HepG2 (cell line): Measurements from ENCODE around the gene VAMP5. TPM values are rescaled to one million over a fixed set of nuclear protein-coding genes. Genes with fewer than 3 reads are reported as not detected.

Experiments used
- AKNA ChIP-seq: sonication (generic); formaldehyde crosslinking; IDR thresholded peaks from 2 replicates; pipeline ENCODE4 v1.4.0; 2020; ENCODE audit warnings: missing genetic modification reagents, borderline replicate concordance
- GMEB2 ChIP-seq: IDR thresholded peaks from 2 replicates; pipeline ENCODE4 v1.6.1; 2016; ENCODE audit warnings: missing biosample characterization, missing genetic modification reagents, low read depth
- HNF4A ChIP-seq: sonication (generic); formaldehyde crosslinking; IDR thresholded peaks from 2 replicates; pipeline ENCODE4 v1.4.0; 2020; ENCODE audit warnings: missing genetic modification reagents
- HNF4G ChIP-seq, 2 experiments: sonication (generic) in 1 of 2; formaldehyde crosslinking in 1 of 2; IDR thresholded peaks; 2 replicates each; pipeline versions ENCODE4 v1.4.0 to v1.6.1; 2011 to 2020; ENCODE audit warnings: borderline replicate concordance in 2 of 2, low read depth in 2 of 2, mild to moderate bottlenecking in 2 of 2, low read length in 1 of 2, missing genetic modification reagents in 1 of 2, moderate library complexity in 1 of 2
- IKZF4 ChIP-seq: sonication (generic); formaldehyde crosslinking; IDR thresholded peaks from 2 replicates; pipeline ENCODE4 v1.5.1; 2020; ENCODE audit warnings: borderline replicate concordance, mild to moderate bottlenecking, low read depth, missing genetic modification reagents; ENCODE audit errors: not compliant biosample characterization
- MEIS1 ChIP-seq: sonication (generic); formaldehyde crosslinking; IDR thresholded peaks from 2 replicates; pipeline ENCODE4 v1.9.0; 2021; ENCODE audit warnings: mild to moderate bottlenecking, missing genetic modification reagents, moderate library complexity, borderline replicate concordance
- RXRA ChIP-seq: sonication (generic); formaldehyde crosslinking; IDR thresholded peaks from 2 replicates; pipeline ENCODE4 v1.5.1; 2020; ENCODE audit warnings: missing genetic modification reagents
- SALL2 ChIP-seq: sonication (generic); formaldehyde crosslinking; IDR thresholded peaks from 2 replicates; pipeline ENCODE4 v1.8.1; 2023; ENCODE audit warnings: mild to moderate bottlenecking, missing genetic modification reagents, inconsistent platforms
- SRY ChIP-seq: sonication (generic); formaldehyde crosslinking; IDR thresholded peaks from 2 replicates; pipeline ENCODE4 v1.8.0; 2022; ENCODE audit warnings: mild to moderate bottlenecking, missing genetic modification reagents
- STAT5B ChIP-seq: sonication (generic); formaldehyde crosslinking; IDR thresholded peaks from 2 replicates; pipeline ENCODE4 v1.4.0; 2020; ENCODE audit warnings: missing genetic modification reagents
- TAF15 ChIP-seq: fragments of 200-400 bp; formaldehyde crosslinking; IDR thresholded peaks from one replicate; pipeline ENCODE4 v1.6.1; 2018; ENCODE audit warnings: mild to moderate bottlenecking, low read depth, low read length; ENCODE audit not compliant: poor library complexity, severe bottlenecking
- USF2 ChIP-seq, 2 experiments: sonication (generic) in 1 of 2; formaldehyde crosslinking in 1 of 2; IDR thresholded peaks; 2 replicates each; pipeline versions ENCODE4 v1.5.1 to v1.6.1; 2011 to 2020; ENCODE audit warnings: borderline replicate concordance in 1 of 2, low read depth in 1 of 2, low read length in 1 of 2, mild to moderate bottlenecking in 1 of 2, missing genetic modification reagents in 1 of 2, moderate library complexity in 1 of 2
- ZHX1 ChIP-seq: sonication (generic); formaldehyde crosslinking; IDR thresholded peaks from 2 replicates; pipeline ENCODE4 v1.8.1; 2022; ENCODE audit warnings: low read depth, mild to moderate bottlenecking, missing genetic modification reagents
- ZNF12 ChIP-seq: sonication (generic); formaldehyde crosslinking; IDR thresholded peaks from 2 replicates; pipeline ENCODE4 v1.5.0; 2020; ENCODE audit warnings: missing genetic modification reagents
- ZNF564 ChIP-seq: sonication (generic); formaldehyde crosslinking; IDR thresholded peaks from 2 replicates; pipeline ENCODE4 v1.8.1; 2023; ENCODE audit warnings: mild to moderate bottlenecking, missing genetic modification reagents
- polyA plus RNA-seq, 8 experiments: library from polyadenylated mRNA; depleted of rRNA in 3 of 8; stranded (reverse) in 7 of 8; unstranded in 1 of 8; fragments of >200 nt; fragmentation: Illumina TruSeq in 4 of 8; extraction: Trizol in 4 of 8; gene quantifications; 2 replicates each; pipeline versions ENCODE4 v1.2.1 to v1.2.3, GENCODE V29; 2011 to 2016; ENCODE audit warnings: low read depth in 4 of 8, missing spikeins in 1 of 8, mixed read lengths in 1 of 8; ENCODE audit not compliant: insufficient read depth in 1 of 8
- total RNA-seq, 5 experiments: library from RNA; depleted of rRNA; stranded (reverse); fragments of >200 nt; fragmentation: Illumina TruSeq; extraction: Trizol; gene quantifications; 2 replicates each; pipeline ENCODE4 v1.2.3, GENCODE V29; 2016; ENCODE audit warnings: low read depth in 1 of 5

VAMP5 gene
- total and polyA plus RNA-seq, 2 of the 13 experiments (the other 11 are each of a cell fraction or from before 2014, with no cell fraction given) = 7.2 to 56.7 TPM

GRCh38 chr2:85537600-85538506 is 46.4 kb upstream of the VAMP5 start (continued):
- TF ChIP-seq ZNF12 (CRISPR knock-in tag) (no peak), HNF4G (IDR thresholded peaks at IDR 0.05; ENCODE audit: borderline replicate concordance, low read depth, low read length) (no peak; the same call in 1 of the 2 replicates), HNF4G (CRISPR knock-in tag; IDR thresholded peaks at IDR 0.05; ENCODE audit: borderline replicate concordance, low read depth) (peak; percentile 54; the same call in 1 of the 2 replicates), SALL2 (no peak), GMEB2 (CRISPR knock-in tag) (no peak), RXRA (peak; percentile 58; the same call in 1 of the 2 replicates), STAT5B (CRISPR knock-in tag) (no peak), SRY (CRISPR knock-in tag) (no peak), IKZF4 (CRISPR knock-in tag) (no peak), ZHX1 (CRISPR knock-in tag) (no peak; the same call in 1 of the 2 replicates), ZNF564 (no peak), AKNA (CRISPR knock-in tag) (no peak), USF2 (IDR thresholded peaks at IDR 0.05; ENCODE audit: low read depth, low read length) (no peak), USF2 (CRISPR knock-in tag; IDR thresholded peaks at IDR 0.05; ENCODE audit: borderline replicate concordance) (no peak), HNF4A (peak; percentile 50; the same call in 1 of the 2 replicates), TAF15 (no peak), MEIS1 (no peak)
